GM11168 (cell line): Measurements from ENCODE around the gene DAPK1.

Experiments
- in situ Hi-C: fragments of 300-500 bp; cut with MboI; formaldehyde crosslinking; loops from one replicate; pipeline ENCODE4 v1.12.0; 2022; ENCODE audit warnings: low sequenced_read_pairs; ENCODE audit not compliant: unreplicated experiment

Gene DAPK1

DNA sequence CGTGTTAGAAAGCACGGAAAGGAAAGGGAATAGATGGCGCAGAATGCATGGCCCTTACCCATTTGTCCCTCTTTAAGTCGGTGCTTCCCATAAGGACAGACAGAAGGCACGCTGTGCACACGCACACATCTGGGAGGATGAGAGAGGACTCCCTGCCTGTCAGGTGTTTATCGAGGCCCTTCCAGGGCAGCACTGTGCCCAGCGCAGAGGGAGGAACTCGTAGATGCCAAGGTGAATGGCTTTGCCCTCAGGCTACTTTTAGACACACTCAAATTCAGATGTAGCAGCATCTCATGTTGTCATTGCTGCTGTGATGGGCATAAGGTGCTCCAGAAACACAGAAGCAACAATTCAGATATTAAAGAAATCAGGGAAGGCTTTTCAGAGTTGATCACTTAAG lies 158.1 kb downstream of the DAPK1 start:
- in situ Hi-C loops = loop anchor here (25.0 kb wide), 1 partner anchor 318 kb away; no protein-coding TSS in a partner anchor

DNA sequence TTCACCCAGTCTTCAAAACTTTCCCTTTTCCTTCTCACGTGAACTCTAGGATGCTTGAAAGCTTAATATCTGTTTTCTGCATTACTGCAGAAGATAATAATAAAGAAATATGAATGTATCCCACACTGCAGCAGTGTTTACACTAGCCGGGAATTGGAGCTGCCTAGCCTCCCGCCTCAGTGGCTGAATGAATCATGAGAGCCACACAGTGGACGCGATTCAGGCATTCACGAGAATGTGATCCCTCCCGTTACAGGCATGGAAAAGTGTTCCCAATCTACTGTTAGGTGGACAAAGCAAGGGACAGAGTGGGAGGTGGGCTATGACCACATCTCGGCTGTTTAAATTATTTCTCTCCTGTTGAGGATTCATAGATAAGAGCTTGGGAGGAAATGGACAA lies 158.8 kb downstream of the DAPK1 start:
- in situ Hi-C loops = loop anchor here (25.0 kb wide), 1 partner anchor 319 kb away; no protein-coding TSS in a partner anchor

DNA sequence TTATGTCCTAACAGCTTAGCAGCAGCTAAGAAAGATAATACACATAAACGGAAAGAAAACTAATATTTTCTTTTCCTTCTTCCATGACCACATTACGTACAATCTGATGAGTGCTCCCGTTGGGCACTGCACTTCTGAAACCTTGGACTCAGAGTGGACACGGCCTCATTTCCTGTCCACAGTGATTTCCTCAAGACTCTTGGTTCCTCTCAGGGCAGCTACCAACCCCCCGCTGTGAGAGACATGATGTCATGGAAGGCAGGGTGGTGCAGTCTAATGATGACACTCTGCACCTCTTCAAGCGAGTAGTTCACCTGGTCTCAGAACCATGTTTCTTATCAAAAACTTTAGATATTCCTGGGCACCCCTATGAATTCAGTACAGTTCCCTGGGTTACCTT lies 159.5 kb downstream of the DAPK1 start:
- in situ Hi-C loops = loop anchor here (25.0 kb wide), 1 partner anchor 320 kb away; no protein-coding TSS in a partner anchor

DNA sequence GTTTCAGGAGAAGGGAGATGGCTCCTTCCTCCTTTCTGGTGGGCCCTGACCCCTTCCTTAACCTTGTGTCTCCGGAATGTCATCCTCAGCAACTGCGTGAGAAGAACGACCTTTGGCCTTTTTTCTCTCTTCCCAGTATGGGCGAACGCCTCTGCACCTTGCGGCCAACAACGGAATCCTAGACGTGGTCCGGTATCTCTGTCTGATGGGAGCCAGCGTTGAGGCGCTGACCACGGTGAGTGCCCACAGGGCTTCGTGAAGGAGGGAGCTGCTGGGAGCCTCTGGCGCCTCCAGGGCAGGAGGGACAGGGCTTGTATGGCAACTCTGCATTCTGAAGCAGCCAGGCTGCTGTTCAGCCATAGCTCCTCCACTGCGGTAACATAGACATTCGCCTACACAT lies 160.2 kb downstream of the DAPK1 start:
- in situ Hi-C loops = loop anchor here (25.0 kb wide), 1 partner anchor 321 kb away; no protein-coding TSS in a partner anchor

DNA sequence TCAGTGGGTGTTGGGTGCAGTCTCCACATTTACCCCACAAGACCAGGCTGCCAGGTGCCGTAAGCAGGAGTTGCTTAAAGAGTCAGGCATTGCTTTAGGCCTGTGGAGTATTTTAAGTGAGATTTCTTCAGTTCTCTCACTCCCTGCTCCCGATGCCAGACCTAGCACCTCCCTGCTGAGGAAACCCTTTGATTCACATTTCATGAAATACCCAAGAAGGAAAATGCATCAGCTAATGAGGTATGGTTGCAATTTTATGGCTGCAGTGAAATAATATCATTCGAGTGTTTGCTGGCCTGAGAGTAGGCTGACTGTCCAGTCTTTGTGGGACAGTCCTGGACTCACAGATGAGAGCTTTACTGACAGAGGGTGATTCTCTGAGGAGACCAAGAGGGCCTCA lies 160.8 kb downstream of the DAPK1 start:
- in situ Hi-C loops = loop anchor here (25.0 kb wide), 1 partner anchor 321 kb away; no protein-coding TSS in a partner anchor

DNA sequence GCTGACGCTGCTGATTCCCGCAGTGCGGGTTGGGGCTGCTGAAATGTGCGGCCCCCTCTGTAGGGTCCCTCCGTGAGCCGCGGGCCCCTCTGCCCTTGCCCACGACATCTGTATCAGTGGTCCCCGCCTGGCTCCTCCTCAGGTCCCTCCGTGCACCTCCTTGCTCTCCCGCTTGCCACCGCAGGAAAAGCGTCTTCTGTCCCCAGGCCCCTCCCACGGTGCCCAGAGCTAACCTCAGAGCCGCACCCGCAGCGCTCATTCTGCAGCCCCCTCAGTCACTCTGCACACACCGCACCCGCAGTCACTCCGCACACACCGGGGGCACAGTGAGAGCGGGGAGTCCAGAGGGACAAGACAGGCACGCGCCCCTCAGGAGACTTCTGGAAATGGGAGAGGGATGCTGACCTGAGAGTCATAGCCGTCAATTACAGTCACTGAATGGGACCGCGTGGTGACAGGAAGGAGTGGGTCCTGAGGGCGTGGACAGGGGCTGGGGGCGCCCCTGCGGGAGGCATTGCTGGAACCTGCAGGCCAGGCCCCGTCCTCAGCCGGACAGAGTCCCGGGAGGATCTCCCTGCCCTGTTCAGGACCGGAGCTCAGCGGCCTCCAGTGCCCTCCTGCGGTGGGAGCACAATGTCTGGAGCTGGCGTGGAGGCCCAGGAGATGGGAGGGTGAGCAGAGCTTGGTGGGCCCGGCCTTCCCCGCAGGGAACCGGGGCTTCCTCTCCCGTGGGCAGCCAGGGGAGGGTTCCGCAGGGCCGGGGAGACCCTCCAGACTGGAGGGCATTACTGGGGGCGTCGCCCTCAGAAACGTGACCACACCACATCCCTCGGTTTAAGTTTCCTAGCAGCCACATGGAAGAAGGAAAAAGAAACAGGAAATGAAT lies 162.1 kb downstream of the DAPK1 start:
- in situ Hi-C loops = loop anchor here (25.0 kb wide), 1 partner anchor 322 kb away; no protein-coding TSS in a partner anchor

DNA sequence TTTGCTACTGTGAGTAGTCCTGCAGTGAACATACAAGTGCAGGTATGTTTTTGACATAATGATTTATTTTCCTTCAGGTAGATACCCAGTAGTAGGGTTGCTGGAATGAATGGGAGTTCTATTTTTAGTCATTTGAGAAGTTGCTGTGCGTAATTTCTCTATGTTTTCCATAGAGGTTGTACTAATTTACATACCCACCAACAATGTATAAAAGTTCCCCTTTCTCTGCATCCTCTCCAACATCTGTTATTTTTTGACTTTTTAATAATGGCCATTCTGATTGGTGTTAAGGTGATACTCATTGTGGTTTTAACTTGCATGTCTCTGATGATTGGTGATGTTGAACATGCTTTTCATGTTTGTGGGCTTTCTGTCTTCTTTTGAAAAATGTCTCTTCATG lies 163.6 kb downstream of the DAPK1 start:
- in situ Hi-C loops = loop anchor here (25.0 kb wide), 1 partner anchor 324 kb away; no protein-coding TSS in a partner anchor

DNA sequence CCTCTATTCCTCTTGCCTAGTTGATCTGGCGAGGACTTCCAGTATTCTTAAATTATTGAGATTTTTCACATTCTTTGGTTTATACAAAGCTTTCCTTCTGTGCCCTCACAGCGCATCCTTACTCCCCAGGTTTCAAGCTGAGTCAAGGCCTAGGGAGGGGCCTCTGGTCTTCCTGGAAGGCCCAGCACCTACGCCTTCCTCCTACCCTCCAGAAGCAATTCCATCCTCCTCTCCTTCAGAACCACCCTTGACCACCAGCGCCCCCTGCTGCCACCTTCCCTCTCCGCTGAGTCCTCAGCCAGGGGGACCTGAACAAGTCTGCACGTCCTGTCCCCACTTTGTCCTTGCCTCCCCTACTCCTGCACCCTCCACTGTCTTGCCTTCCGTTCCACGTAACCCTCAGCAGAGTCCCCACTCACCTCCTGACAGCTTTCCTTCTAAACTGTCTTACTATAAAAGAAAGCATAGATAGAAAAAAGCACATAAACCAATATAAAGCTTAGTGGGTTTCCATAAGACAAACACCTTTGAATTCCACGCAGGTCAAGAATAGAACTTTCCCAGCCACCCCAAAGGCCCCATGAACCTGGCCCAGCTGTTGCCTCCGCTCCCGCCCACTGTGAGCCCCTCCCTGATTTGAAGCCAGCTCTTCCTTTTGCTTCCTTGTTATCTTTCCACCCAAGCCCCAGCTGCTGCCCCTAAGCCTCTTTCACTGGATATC lies 165.3 kb downstream of the DAPK1 start:
- in situ Hi-C loops = loop anchor here (25.0 kb wide), 1 partner anchor 326 kb away; no protein-coding TSS in a partner anchor

DNA sequence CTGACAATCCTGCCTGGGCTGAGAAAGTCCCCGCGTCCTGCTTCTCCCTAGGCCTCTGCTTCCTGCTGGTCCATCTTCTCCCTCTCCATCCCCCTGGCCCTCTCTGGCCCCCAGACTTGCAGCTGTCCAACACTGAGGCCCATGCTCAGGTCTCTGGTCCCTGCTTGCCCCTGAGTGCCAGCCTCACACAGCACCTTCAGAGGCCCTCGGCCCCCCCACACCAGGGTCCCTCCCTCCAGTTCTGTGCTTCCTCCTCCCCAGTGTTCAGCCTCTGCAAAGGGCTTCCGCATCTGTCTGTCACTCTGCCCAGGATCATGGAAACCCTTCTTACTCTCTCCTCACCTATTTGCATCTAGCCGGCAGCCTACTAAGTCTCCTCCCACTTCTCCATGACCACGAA lies 165.9 kb downstream of the DAPK1 start:
- in situ Hi-C loops = loop anchor here (25.0 kb wide), 1 partner anchor 326 kb away; no protein-coding TSS in a partner anchor

DNA sequence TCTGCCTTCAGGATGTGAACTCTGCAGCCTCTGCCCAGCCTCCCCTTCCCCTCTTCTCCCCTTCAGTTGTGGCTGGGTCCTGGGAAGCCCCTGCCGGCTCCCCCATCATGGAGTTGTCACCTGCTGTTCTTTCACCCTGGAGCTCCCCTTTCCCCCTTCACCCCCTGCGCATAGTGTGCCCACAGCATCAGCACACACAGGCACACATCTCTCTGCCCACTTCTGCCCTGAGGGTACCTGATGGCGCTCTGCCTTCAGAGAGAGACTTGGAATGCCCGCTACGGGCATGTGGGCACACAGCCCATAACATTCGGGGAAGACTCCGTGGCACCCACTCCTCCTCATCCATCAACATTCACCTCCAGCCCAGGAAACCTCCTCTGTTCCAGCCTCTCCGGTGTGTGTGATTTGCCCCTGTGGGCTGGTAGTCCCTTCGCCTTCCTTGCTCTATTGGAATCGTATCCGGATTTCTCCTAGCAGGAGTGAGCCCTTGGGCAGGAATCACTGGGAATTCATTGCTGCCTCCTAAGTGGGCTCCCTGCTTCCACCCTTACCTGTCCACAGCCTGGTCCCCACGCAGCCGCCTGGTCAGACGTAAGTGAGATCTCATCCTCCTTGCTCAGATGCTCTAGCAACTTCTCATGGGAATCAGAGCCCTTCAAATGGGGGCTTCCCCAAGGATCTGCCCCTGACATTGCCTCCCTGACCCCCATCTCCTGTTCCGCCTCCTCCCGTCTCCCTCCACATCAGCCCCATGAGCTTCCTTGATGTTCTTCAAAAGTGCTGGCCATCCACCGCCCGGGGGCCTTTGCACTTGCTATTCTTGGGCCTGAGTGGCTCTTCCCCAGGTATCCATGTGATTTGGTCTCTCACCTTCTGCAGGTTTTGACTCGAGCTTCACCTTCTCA lies 166.7 kb downstream of the DAPK1 start:
- in situ Hi-C loops = loop anchor here (25.0 kb wide), 1 partner anchor 327 kb away; no protein-coding TSS in a partner anchor

DNA sequence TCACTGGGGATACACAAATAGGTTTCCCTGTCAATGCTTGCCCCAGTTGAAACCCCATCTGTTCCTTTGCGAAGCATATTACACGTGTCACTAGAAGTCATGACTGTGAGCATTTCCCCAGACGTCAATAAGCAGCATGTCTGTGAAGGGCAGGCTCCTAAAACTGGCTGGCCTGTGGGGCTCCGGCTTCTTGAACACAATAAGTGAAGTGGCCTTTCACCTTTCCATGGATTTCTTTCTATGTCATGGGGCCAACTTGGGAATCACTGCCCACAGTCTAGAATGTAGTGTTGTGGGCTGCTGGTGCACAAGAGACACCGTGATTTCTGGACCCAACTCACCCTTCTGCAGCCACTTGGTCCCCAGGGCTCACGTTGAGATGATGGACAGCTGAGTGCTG lies 167.8 kb downstream of the DAPK1 start:
- in situ Hi-C loops = loop anchor here (25.0 kb wide), 1 partner anchor 328 kb away; no protein-coding TSS in a partner anchor

DNA sequence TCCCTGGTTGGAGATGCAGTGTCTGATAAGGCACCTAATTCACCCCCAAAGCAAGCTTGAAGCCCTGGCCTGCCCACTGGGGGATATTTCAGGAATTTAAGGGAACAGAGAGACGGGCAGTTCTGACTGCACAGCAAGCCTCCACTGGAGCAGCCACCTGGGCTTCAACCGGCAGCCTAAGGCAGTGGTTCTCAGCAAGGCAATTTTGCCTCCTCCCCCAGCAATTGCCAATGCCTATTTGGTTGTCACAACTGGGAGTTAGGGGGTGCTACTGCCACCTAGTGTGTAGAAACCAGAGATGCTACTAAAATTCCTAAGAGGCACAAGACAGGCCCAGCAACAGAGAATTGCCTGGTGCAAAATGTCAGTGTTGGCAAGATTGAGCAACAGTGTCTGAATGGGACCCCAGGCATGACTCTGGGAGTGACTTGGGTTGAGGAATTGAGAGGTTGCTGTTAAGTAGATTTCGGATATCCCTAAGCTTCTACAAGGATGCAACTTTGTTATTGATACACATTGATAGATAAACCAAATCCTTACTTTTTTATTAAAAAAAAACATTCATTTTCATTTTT lies 169.6 kb downstream of the DAPK1 start:
- in situ Hi-C loops = loop anchor here (25.0 kb wide), 1 partner anchor 330 kb away; no protein-coding TSS in a partner anchor

DNA sequence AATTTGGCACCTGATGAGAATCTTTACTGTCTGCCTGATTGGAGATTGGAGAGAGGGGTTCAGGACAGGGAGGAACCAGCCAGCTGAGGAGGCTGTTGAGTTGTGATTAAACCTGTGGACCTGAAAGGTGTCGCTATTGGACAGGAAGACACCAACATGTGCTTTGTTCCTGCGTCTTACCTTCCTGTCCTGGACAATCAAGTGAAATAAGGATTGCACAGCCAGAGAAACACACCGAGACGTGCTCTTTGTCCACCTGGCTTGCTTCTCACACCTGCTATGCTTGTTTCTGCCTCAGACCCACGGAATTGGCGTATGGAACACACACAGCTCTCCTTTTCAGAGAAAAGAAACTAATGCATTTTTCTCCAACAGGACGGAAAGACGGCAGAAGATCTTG lies 170.6 kb downstream of the DAPK1 start:
- in situ Hi-C loops = loop anchor here (25.0 kb wide), 1 partner anchor 331 kb away; no protein-coding TSS in a partner anchor

DNA sequence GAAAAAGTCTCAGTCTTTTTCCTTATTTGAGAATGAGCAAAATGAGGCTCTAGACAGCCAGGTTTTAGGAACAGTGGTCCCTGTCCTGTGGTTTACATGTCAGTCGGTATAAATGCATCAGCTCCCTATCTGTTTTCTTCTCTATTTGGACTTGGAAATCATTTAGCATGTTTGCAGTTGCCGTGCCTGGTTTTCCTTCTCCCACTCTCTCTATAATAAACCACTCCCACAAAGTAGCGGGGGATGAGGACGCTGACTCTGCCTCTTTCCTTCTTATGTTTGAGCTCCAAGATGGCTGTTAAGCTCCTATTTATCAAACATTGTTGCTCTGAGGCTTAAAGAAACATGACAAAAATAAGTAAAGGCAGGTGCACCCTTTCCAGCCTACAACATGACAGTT lies 171.1 kb downstream of the DAPK1 start:
- in situ Hi-C loops = loop anchor here (25.0 kb wide), 1 partner anchor 331 kb away; no protein-coding TSS in a partner anchor

DNA sequence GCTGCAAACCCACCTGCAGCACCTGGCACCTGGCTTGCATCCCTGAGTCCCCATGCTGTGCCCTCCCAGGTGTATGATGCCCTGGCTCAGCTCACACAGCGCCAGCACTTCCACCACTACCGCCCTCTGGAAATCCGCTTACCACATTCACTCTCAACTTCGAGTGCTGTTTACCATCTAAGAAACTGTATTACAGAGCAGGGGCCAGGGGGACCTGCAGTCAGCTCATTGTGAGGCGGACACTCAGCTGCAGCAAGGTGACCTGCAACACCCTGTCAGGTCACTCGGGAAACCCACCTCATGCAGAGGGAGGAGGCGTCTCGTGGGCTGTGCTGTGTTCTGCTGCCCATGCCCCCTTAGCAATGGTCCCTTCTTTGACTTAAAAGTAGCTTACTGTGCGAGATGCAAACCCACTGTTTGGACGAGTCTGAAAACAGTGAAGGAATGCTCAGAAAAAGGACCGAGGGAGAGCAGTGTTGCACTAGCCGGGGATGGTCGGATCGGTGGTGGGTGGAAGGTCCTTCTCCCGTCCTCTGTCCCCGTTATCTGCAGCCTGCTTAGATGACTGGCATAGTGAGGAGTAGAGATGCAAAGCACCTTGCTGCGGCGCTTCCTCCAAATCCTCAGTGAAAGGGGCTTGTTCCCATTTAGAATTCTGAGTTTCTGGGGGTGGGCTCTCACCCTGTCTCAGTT lies 173.1 kb downstream of the DAPK1 start:
- in situ Hi-C loops = loop anchor here (10.0 to 25.0 kb wide), 2 partner anchors 114 to 333 kb away; no protein-coding TSS in a partner anchor

DNA sequence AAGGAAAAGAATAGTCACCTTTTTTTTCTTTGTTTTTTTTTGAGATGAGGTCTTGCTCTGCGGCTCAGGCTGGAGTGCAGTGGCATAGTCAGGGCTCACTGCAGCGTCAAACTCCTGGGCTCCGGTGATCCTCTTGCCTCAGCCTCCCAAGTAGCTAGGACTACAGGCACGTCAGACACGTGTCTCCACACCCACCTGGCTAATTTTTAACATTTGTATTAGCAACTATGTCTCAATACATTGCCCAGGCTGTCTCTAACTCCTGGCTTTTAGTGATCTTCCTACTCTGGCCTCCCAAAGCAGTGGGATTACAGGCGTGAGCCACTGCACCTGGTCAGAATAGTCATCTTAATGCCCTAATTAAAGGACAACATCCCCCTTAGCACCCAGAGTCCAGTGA lies 173.8 kb downstream of the DAPK1 start:
- in situ Hi-C loops = loop anchor here (10.0 to 25.0 kb wide), 2 partner anchors 113 to 334 kb away; no protein-coding TSS in a partner anchor

DNA sequence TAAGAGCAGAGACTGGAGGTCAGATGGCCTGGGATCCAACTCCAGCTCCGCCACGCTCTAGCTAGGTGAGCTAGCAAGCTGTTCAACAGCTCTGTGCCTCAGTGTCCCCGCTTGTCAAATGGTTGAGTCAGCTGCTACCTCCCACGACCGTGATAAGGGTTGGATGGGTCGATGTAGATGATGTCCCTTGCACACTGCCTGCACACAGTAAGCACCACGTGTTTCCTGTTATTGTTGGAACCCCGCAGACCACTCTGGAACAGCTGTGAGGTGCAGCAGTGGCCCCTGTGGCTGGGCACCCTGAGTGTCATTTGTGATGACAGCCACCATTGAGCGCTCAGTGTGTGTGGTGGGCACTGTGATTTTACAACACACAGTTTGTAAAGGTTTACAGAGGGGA lies 174.3 kb downstream of the DAPK1 start:
- in situ Hi-C loops = loop anchor here (10.0 to 25.0 kb wide), 2 partner anchors 113 to 335 kb away; no protein-coding TSS in a partner anchor

DNA sequence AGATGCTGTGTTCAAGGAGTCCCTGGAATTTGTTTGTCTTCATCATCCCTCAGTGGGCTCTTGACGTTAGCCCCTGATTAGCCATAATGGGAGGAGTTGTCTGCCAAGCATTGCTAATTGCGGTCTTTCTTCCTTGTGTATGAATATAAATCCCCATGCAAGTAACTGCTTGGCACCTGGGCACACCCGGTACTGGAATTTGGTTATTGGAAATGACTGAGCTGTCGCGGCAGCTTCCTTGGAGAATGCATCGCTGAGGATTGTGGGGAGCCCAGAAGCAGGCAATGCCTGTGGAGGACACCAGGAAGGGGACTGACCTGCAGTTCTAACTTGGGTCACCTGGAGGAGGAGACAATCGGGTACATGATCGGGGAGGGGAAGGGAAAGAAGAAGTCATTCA lies 174.9 kb downstream of the DAPK1 start:
- in situ Hi-C loops = loop anchor here (10.0 to 25.0 kb wide), 2 partner anchors 112 to 335 kb away; no protein-coding TSS in a partner anchor
